SU-DHL-6 (cell line): ENCODE results near the gene BFSP1.

Source experiments
- EZH2phosphoT487 ChIP-seq: fragments of 200-600 bp; sonication (generic), shearing (Covaris generic); conservative IDR thresholded peaks from 2 replicates; pipeline ENCODE4 v1.6.1; 2018; ENCODE audit warnings: mild to moderate bottlenecking, antibody characterized with exemption, low read length, moderate library complexity, mixed read lengths
- TF ChIP-seq, protein P1 (sequence below): fragments of 200-600 bp; sonication (generic); IDR thresholded peaks from one replicate; pipeline ENCODE4 v1.5.1; 2017; ENCODE audit warnings: antibody characterized with exemption, mild to moderate bottlenecking, low read length, moderate library complexity; ENCODE audit not compliant: insufficient read depth, poor library complexity, severe bottlenecking

- TF ChIP-seq, protein P1, sequence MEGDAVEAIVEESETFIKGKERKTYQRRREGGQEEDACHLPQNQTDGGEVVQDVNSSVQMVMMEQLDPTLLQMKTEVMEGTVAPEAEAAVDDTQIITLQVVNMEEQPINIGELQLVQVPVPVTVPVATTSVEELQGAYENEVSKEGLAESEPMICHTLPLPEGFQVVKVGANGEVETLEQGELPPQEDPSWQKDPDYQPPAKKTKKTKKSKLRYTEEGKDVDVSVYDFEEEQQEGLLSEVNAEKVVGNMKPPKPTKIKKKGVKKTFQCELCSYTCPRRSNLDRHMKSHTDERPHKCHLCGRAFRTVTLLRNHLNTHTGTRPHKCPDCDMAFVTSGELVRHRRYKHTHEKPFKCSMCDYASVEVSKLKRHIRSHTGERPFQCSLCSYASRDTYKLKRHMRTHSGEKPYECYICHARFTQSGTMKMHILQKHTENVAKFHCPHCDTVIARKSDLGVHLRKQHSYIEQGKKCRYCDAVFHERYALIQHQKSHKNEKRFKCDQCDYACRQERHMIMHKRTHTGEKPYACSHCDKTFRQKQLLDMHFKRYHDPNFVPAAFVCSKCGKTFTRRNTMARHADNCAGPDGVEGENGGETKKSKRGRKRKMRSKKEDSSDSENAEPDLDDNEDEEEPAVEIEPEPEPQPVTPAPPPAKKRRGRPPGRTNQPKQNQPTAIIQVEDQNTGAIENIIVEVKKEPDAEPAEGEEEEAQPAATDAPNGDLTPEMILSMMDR = no peak
- no peak for TF ChIP-seq EZH2phosphoT487
Observed at GRCh38 chr20:17470973-17471372, 60.2 kb downstream of the BFSP1 start.
